ENCODE measurements around the gene ZNF496. TPM values are rescaled to one million over a fixed set of nuclear protein-coding genes. Genes with fewer than 3 reads are reported as not detected.

Gene ZNF496
- total and polyA plus RNA-seq, 9 of the 15 experiments (the other 6 are each of a cell fraction or from before 2014, with no cell fraction given): 4.3 to 54.0 (median 31.3) TPM

- no peak for TF ChIP-seq MGA (IDR thresholded peaks at IDR 0.05)
- TF ChIP-seq POLR2B (IDR thresholded peaks at IDR 0.05; ENCODE audit: low read depth, partially characterized antibody): no peak
- no peak for TF ChIP-seq BCL6 (CRISPR knock-in tag; IDR thresholded peaks at IDR 0.05)
- no peak for TF ChIP-seq L3MBTL2 (IDR thresholded peaks at IDR 0.05)
- no peak for TF ChIP-seq FIP1L1 (IDR thresholded peaks at IDR 0.05; ENCODE audit: low read depth, low read length, poor library complexity, severe bottlenecking)
- no peak for TF ChIP-seq ZNF263 (CRISPR knock-in tag; IDR thresholded peaks at IDR 0.05; ENCODE audit: borderline replicate concordance)
Measured at GRCh38 chr1:247298124-247298481, 33.6 kb downstream of the ZNF496 start (continued).
